Hepatocyte (in vitro differentiated cells): ENCODE results near the gene SOAT2.

Experiments used
- EZH2 ChIP-seq: fragments of 200-600 bp; sonication (generic); IDR thresholded peaks from 2 replicates; pipeline ENCODE4 v1.6.1; 2016; ENCODE audit warnings: antibody characterized with exemption, mild to moderate bottlenecking, borderline replicate concordance
- EZH2phosphoT487 ChIP-seq: fragments of 200-600 bp; sonication (generic); IDR thresholded peaks from one replicate; pipeline ENCODE4 v1.6.1; 2018; ENCODE audit warnings: antibody characterized with exemption, mild to moderate bottlenecking, low read depth, moderate library complexity; ENCODE audit not compliant: unreplicated experiment, severe bottlenecking
- TF ChIP-seq, protein P1 (sequence below): fragments of 200-600 bp; sonication (generic); IDR thresholded peaks from 2 replicates; pipeline ENCODE4 v1.5.1; 2016; ENCODE audit warnings: antibody characterized with exemption, mild to moderate bottlenecking; ENCODE audit not compliant: poor library complexity

DNA sequence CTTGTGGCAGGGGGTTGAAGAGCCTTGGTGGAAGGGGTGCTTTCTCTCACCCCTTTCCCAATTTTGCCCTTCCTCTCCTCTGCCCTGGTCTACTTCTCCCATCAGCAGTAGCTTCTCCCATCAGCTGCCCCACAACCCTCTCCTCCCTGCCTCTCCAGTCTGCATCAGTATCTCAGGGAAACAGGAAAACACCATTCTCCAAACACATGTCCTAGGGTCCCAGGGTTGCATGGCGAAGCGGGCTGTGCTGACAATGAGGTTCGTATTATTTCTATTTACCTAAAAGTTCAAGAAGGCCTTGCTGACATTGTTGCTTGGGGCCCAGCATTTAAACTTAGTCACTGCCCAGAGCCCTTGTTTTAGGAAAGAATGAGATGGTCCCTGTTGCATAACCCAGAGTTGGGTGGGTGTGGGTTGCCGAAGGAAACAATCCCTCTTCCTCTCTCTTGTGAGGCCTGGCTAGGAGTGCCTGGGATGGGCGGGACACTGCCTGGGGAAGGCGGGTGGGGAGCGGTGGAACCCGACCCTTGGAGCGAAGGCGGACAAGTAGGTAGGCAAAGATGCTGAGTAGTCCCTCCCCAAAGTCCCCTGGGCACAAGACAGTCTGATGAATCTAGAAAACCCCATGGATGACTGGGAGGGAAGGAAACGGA lies 7.1 kb upstream of the SOAT2 start:
- TF ChIP-seq, protein P1, sequence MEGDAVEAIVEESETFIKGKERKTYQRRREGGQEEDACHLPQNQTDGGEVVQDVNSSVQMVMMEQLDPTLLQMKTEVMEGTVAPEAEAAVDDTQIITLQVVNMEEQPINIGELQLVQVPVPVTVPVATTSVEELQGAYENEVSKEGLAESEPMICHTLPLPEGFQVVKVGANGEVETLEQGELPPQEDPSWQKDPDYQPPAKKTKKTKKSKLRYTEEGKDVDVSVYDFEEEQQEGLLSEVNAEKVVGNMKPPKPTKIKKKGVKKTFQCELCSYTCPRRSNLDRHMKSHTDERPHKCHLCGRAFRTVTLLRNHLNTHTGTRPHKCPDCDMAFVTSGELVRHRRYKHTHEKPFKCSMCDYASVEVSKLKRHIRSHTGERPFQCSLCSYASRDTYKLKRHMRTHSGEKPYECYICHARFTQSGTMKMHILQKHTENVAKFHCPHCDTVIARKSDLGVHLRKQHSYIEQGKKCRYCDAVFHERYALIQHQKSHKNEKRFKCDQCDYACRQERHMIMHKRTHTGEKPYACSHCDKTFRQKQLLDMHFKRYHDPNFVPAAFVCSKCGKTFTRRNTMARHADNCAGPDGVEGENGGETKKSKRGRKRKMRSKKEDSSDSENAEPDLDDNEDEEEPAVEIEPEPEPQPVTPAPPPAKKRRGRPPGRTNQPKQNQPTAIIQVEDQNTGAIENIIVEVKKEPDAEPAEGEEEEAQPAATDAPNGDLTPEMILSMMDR, result no peak
- TF ChIP-seq EZH2 (no peak), EZH2phosphoT487 (no peak)
